ENCODE measurements around the gene VSTM2B. TPM values are rescaled to one million over a fixed set of nuclear protein-coding genes. Genes with fewer than 3 reads are reported as not detected.

VSTM2B gene
- total and polyA plus RNA-seq, 2 of the 13 experiments (the other 11 are each of a cell fraction or from before 2014, with no cell fraction given) = not detected

GRCh38 chr19:29538146-29538545 lies 12.4 kb downstream of the VSTM2B start:
- FAIRE-seq = no peak
- WGBS (ENCODE audit: low lambda C conversion rate) = 48% methylated on average over 12 of the region's 12 CpGs

GRCh38 chr19:29538651-29539050 lies 12.9 kb downstream of the VSTM2B start:
- no peaks in the 10 kb centered on the region for H3K79me2 ChIP-seq (ENCODE audit: insufficient read depth, low read length)
- H3K36me3 ChIP-seq (replicated peaks in 1 of 2; ENCODE audit: control insufficient read depth in 1 of 2, insufficient read depth in 2 of 2, low read length in 2 of 2) = no peaks in the 10 kb centered on the region
- BruUV-seq (replicated peaks) = no TSS peak
- no peak overlapping the region for H3K4me2 ChIP-seq (ENCODE audit: low read depth, low read length)
- POLR2A ChIA-PET = no interaction called here
- TF ChIP-seq ZNF552 (CRISPR knock-in tag; IDR thresholded peaks at IDR 0.05; ENCODE audit: borderline replicate concordance) = no peak
- no peak for TF ChIP-seq MAFF (IDR thresholded peaks at IDR 0.05; ENCODE audit: low read depth, low read length)
- no peak for TF ChIP-seq PBX3 (CRISPR knock-in tag; IDR thresholded peaks at IDR 0.05; ENCODE audit: borderline replicate concordance)
- no peak for TF ChIP-seq GTF2F1 (IDR thresholded peaks at IDR 0.05; ENCODE audit: low read length)
- TF ChIP-seq HNF4G (IDR thresholded peaks at IDR 0.05; ENCODE audit: borderline replicate concordance, low read depth, low read length) = no peak
- no peak for TF ChIP-seq HNF4G (CRISPR knock-in tag; IDR thresholded peaks at IDR 0.05; ENCODE audit: borderline replicate concordance, low read depth)
- no peak for TF ChIP-seq ZNF770 (CRISPR knock-in tag; IDR thresholded peaks at IDR 0.05)
- no peak for TF ChIP-seq PATZ1 (CRISPR knock-in tag; IDR thresholded peaks at IDR 0.05)
- DNase-seq (ENCODE audit: low spot score) (no peak), FAIRE-seq (no peak), ATAC-seq (no peak)
- intact Hi-C loops (cut with micrococcal nuclease; ENCODE audit: unreplicated experiment) (no loop called here), in situ Hi-C loops (cut with HindIII; ENCODE audit: extremely low pct_ligation_motif_present, low pct_unique_long_range_greater_than_20kb) (no loop called here)
- CTCF ChIA-PET (ENCODE audit: low intra/inter-chr PET ratio, low total read pairs) = no interaction called here
- H4K20me1 ChIP-seq (ENCODE audit: insufficient read depth, low read length) = no peaks in the 10 kb centered on the region
- H3K9me3 ChIP-seq (ENCODE audit: low read length) = no peaks in the 10 kb centered on the region
- 22% methylated on average over 3 of the region's 3 CpGs for WGBS (ENCODE audit: low lambda C conversion rate)
- no peaks in the 10 kb centered on the region for H3K4me1 ChIP-seq (ENCODE audit: insufficient read depth, low read length)
- no peak overlapping the region for H3K9ac ChIP-seq (ENCODE audit: insufficient read depth, low read depth, low read length)
- no peak overlapping the region for H3K4me3 ChIP-seq (replicated peaks in 1 of 3; ENCODE audit: insufficient read depth in 1 of 3, low read depth in 2 of 3, low read length in 3 of 3)
- H3K27ac ChIP-seq (ENCODE audit: extremely low read length, insufficient read depth, low read length) = no peak overlapping the region
- H3K27me3 ChIP-seq (ENCODE audit: control insufficient read depth in 1 of 2, insufficient read depth in 2 of 2, low read length in 2 of 2) = no peaks in the 10 kb centered on the region
- H2AFZ ChIP-seq (ENCODE audit: low read length) = no peak overlapping the region

More at GRCh38 chr19:29538146-29538545, 12.4 kb downstream of the VSTM2B start:
- Histone ChIP-seq H3K27me3 (ENCODE audit: control insufficient read depth in 1 of 2, insufficient read depth in 2 of 2, low read length in 2 of 2) (no peaks in the 10 kb centered on the region), H3K79me2 (ENCODE audit: insufficient read depth, low read length) (no peaks in the 10 kb centered on the region), H3K36me3 (replicated peaks in 1 of 2; ENCODE audit: control insufficient read depth in 1 of 2, insufficient read depth in 2 of 2, low read length in 2 of 2) (no peaks in the 10 kb centered on the region), H3K27ac (ENCODE audit: extremely low read length, insufficient read depth, low read length) (no peak overlapping the region), H4K20me1 (ENCODE audit: insufficient read depth, low read length) (no peaks in the 10 kb centered on the region), H3K9ac (ENCODE audit: insufficient read depth, low read depth, low read length) (no peak overlapping the region), H3K4me2 (ENCODE audit: low read depth, low read length) (no peak overlapping the region), H3K9me3 (ENCODE audit: low read length) (no peaks in the 10 kb centered on the region), H3K4me1 (ENCODE audit: insufficient read depth, low read length) (no peaks in the 10 kb centered on the region), H2AFZ (ENCODE audit: low read length) (no peak overlapping the region), H3K4me3 (replicated peaks in 1 of 3; ENCODE audit: insufficient read depth in 1 of 3, low read depth in 2 of 3, low read length in 3 of 3) (no peak overlapping the region)
- intact Hi-C loops (cut with micrococcal nuclease; ENCODE audit: unreplicated experiment) (no loop called here), in situ Hi-C loops (cut with HindIII; ENCODE audit: extremely low pct_ligation_motif_present, low pct_unique_long_range_greater_than_20kb) (no loop called here)
- BruUV-seq (replicated peaks) = no TSS peak
- POLR2A ChIA-PET = no interaction called here
- DNase-seq (ENCODE audit: low spot score) (no peak), ATAC-seq (no peak)
- TF ChIP-seq PREB (CRISPR knock-in tag; IDR thresholded peaks at IDR 0.05) = no peak
- CTCF ChIA-PET (ENCODE audit: low intra/inter-chr PET ratio, low total read pairs) = no interaction called here
